GM18508 (cell line): ENCODE measurements around the gene RHEB.

Experiments
- ATAC-seq: cut with Tn5 transposase; IDR thresholded peaks from one replicate; pipeline ENCODE4 v1.9.1; 2021; ENCODE audit warnings: moderate number of reproducible peaks; ENCODE audit not compliant: insufficient read depth, unreplicated experiment

The RHEB gene

GRCh38 chr7:151481650-151482505 lies 37.8 kb downstream of the RHEB start:
- no peak for ATAC-seq

- no peak for ATAC-seq
Observed at GRCh38 chr7:151477867-151478266, 41.8 kb downstream of the RHEB start.

- peak; percentile 39 for ATAC-seq
Observed at GRCh38 chr7:151472644-151473380, 46.9 kb downstream of the RHEB start.

- no peak for ATAC-seq
Observed at GRCh38 chr7:151470711-151471110, 49.0 kb downstream of the RHEB start.

- no peak for ATAC-seq
Observed at GRCh38 chr7:151469281-151469680, 50.4 kb downstream of the RHEB start.

GRCh38 chr7:151468217-151469018 lies 51.3 kb downstream of the RHEB start:
- ATAC-seq = no peak

GRCh38 chr7:151465169-151465568 lies 54.5 kb downstream of the RHEB start:
- ATAC-seq = no peak

GRCh38 chr7:151462306-151462779 lies 57.4 kb downstream of the RHEB start:
- ATAC-seq = no peak

- no peak for ATAC-seq
Observed at GRCh38 chr7:151461942-151462230, 57.8 kb downstream of the RHEB start.

- ATAC-seq = no peak
Observed at GRCh38 chr7:151461096-151461941, 58.4 kb downstream of the RHEB start.

- ATAC-seq = no peak
Observed at GRCh38 chr7:151460474-151460855, 59.2 kb downstream of the RHEB start.

GRCh38 chr7:151459726-151460473 lies 59.8 kb downstream of the RHEB start:
- no peak for ATAC-seq

GRCh38 chr7:151457534-151457933 lies 62.2 kb downstream of the RHEB start:
- no peak for ATAC-seq

- ATAC-seq = no peak
Observed at GRCh38 chr7:151456782-151457181, 62.9 kb downstream of the RHEB start.

GRCh38 chr7:151456276-151456675 lies 63.4 kb downstream of the RHEB start:
- no peak for ATAC-seq

- no peak for ATAC-seq
Observed at GRCh38 chr7:151455690-151456089, 64.0 kb downstream of the RHEB start.

- ATAC-seq = no peak
Observed at GRCh38 chr7:151454932-151455530, 64.7 kb downstream of the RHEB start.

GRCh38 chr7:151454305-151454704 lies 65.4 kb downstream of the RHEB start:
- ATAC-seq = no peak

- ATAC-seq = no peak
Observed at GRCh38 chr7:151453326-151453791, 66.3 kb downstream of the RHEB start.
